H1 (cell line): ENCODE measurements around the gene UNC93A. TPM values are rescaled to one million over a fixed set of nuclear protein-coding genes. Genes with fewer than 3 reads are reported as not detected.

ENCODE experiments used
- CTCF ChIA-PET: fragments of 300-600 bp; sonication (Branson Sonifier 250); formaldehyde crosslinking; loops from one replicate; lab custom pipeline; 2021; ENCODE audit not compliant: partially characterized antibody; lab: Charles Lee
- POLR2A ChIA-PET: fragments of 300-600 bp; sonication (Branson Sonifier 250); formaldehyde crosslinking; loops from one replicate; lab custom pipeline; 2021; ENCODE audit warnings: inconsistent platforms; ENCODE audit not compliant: partially characterized antibody; lab: Charles Lee
- DNase-seq, 2 experiments: peaks; one replicate each; pipeline versions ENCODE4 v3.0.0 to v3.0.0-alpha.2; 2010 to 2022; ENCODE audit warnings: low spot score in 2 of 2, low read depth in 1 of 2, mixed read lengths in 1 of 2
- FAIRE-seq: peaks from 2 replicates; lab custom pipeline; 2011; peaks lifted over from hg19 to GRCh38; lab: Jason Lieb, UNC
- H2AFZ ChIP-seq: 2 replicates; pipeline ENCODE4 v1.8.1; 2012; ENCODE audit warnings: low read length, inconsistent platforms
- H2AK5ac ChIP-seq: 2 replicates; pipeline ENCODE4 v1.6.1; 2013; ENCODE audit warnings: low read depth, low read length
- H2BK120ac ChIP-seq: replicated peaks from 2 replicates; pipeline ENCODE3; 2013; ENCODE audit warnings: low read depth, low read length, inconsistent platforms
- H2BK12ac ChIP-seq: 2 replicates; pipeline ENCODE4 v1.6.1; 2013; ENCODE audit warnings: low read depth, low read length
- H2BK15ac ChIP-seq: 2 replicates; pipeline ENCODE4 v1.6.1; 2013; ENCODE audit warnings: low read length
- H2BK20ac ChIP-seq: 2 replicates; pipeline ENCODE4 v1.6.1; 2013; ENCODE audit warnings: low read length
- H2BK5ac ChIP-seq: 2 replicates; pipeline ENCODE4 v1.6.1; 2013; ENCODE audit warnings: low read depth, low read length
- H3K14ac ChIP-seq: 2 replicates; pipeline ENCODE4 v1.6.1; 2013; ENCODE audit warnings: inconsistent platforms; ENCODE audit not compliant: insufficient read length
- H3K18ac ChIP-seq: 2 replicates; pipeline ENCODE4 v1.6.1; 2013; ENCODE audit warnings: low read length; ENCODE audit errors: extremely low read depth
- H3K23ac ChIP-seq: 2 replicates; pipeline ENCODE4 v1.6.1; 2013; ENCODE audit warnings: inconsistent platforms; ENCODE audit not compliant: insufficient read length
- H3K23me2 ChIP-seq: 2 replicates; pipeline ENCODE4 v1.6.1; 2013; ENCODE audit warnings: low read depth, low read length
- H3K27ac ChIP-seq: 2 replicates; pipeline ENCODE4 v1.6.1; 2011; ENCODE audit warnings: low read depth, low read length, inconsistent platforms
- H3K27me3 ChIP-seq, 4 experiments: replicated peaks in 1 of 4; 1 replicate in 1 of 4; 2 replicates in 3 of 4; pipeline versions ENCODE4 v1.6.1 to v1.8.1; 2011 to 2013; ENCODE audit warnings: low read length in 3 of 4, mild to moderate bottlenecking in 3 of 4, inconsistent platforms in 2 of 4, mixed read lengths in 2 of 4, moderate library complexity in 1 of 4; ENCODE audit not compliant: control insufficient read depth in 3 of 4, insufficient read depth in 3 of 4; ENCODE audit errors: extremely low read depth in 1 of 4
- H3K36me3 ChIP-seq, 4 experiments: 2 replicates each; pipeline versions ENCODE4 v1.6.1 to v1.8.1; 2011 to 2013; ENCODE audit warnings: mild to moderate bottlenecking in 4 of 4, low read length in 3 of 4, moderate library complexity in 2 of 4, control low read depth in 1 of 4, inconsistent platforms in 1 of 4; ENCODE audit not compliant: insufficient read depth in 4 of 4, control insufficient read depth in 2 of 4
- H3K4ac ChIP-seq: replicated peaks from 2 replicates; pipeline ENCODE3; 2013; ENCODE audit warnings: low read length, low read depth, mixed read lengths, inconsistent platforms; ENCODE audit not compliant: insufficient read length
- H3K4me1 ChIP-seq, 4 experiments: replicated peaks in 1 of 4; 1 replicate in 1 of 4; 2 replicates in 3 of 4; pipeline versions ENCODE4 v1.6.1 to v1.8.1; 2011 to 2013; ENCODE audit warnings: low read length in 3 of 4, inconsistent platforms in 2 of 4, mixed read lengths in 1 of 4; ENCODE audit not compliant: insufficient read depth in 4 of 4, control insufficient read depth in 3 of 4
- H3K4me2 ChIP-seq, 2 experiments: 2 replicates each; pipeline versions ENCODE4 v1.6.1 to v1.8.1; 2011 to 2013; ENCODE audit warnings: low read depth in 2 of 2, low read length in 2 of 2, control low read depth in 1 of 2, inconsistent platforms in 1 of 2, mild to moderate bottlenecking in 1 of 2; ENCODE audit not compliant: insufficient read depth in 1 of 2
- H3K4me3 ChIP-seq, 4 experiments: fragments of 200-600, 300-600 bp in 1 of 4; sonication (generic), shearing (Covaris generic), sonication (Bioruptor Twin) in 1 of 4; 2 replicates each; pipeline versions ENCODE4 v1.5.1 to v1.8.1; 2011 to 2016; ENCODE audit warnings: low read length in 4 of 4, low read depth in 3 of 4, control low read depth in 2 of 4, inconsistent platforms in 2 of 4, mild to moderate bottlenecking in 2 of 4, mixed read lengths in 1 of 4, moderate library complexity in 1 of 4; ENCODE audit not compliant: insufficient read depth in 2 of 4; ENCODE audit errors: extremely low read depth in 1 of 4
- H3K56ac ChIP-seq: replicated peaks from 2 replicates; pipeline ENCODE3; 2013; ENCODE audit warnings: low read depth, mild to moderate bottlenecking, mixed read lengths, low read length, inconsistent platforms; ENCODE audit not compliant: insufficient read length
- H3K79me1 ChIP-seq: 2 replicates; pipeline ENCODE4 v1.6.1; 2013; ENCODE audit warnings: low read depth, low read length, control low read depth
- H3K79me2 ChIP-seq, 2 experiments: 2 replicates each; pipeline versions ENCODE4 v1.6.1 to v1.8.1; 2012 to 2013; ENCODE audit warnings: low read length in 2 of 2, mild to moderate bottlenecking in 2 of 2, inconsistent platforms in 1 of 2; ENCODE audit not compliant: insufficient read depth in 2 of 2, control insufficient read depth in 1 of 2
- H3K9ac ChIP-seq, 4 experiments: replicated peaks in 1 of 4; 1 replicate in 1 of 4; 2 replicates in 3 of 4; pipeline versions ENCODE4 v1.6.1 to v1.8.1; 2011 to 2013; ENCODE audit warnings: low read depth in 3 of 4, low read length in 3 of 4, control low read depth in 2 of 4, mild to moderate bottlenecking in 2 of 4, moderate library complexity in 2 of 4, inconsistent platforms in 1 of 4; ENCODE audit errors: extremely low read depth in 1 of 4
- H3K9me3 ChIP-seq, 2 experiments: 2 replicates each; pipeline versions ENCODE4 v1.6.1 to v1.8.1; 2012 to 2013; ENCODE audit warnings: mild to moderate bottlenecking in 2 of 2, moderate library complexity in 2 of 2, control low read depth in 1 of 2, inconsistent platforms in 1 of 2, low read depth in 1 of 2, low read length in 1 of 2, mixed read lengths in 1 of 2; ENCODE audit not compliant: insufficient read depth in 2 of 2
- H4K20me1 ChIP-seq, 2 experiments: replicated peaks in 1 of 2; 2 replicates each; pipeline versions ENCODE3 to v1.8.1; 2011 to 2013; ENCODE audit warnings: inconsistent platforms in 2 of 2, low read length in 2 of 2, mild to moderate bottlenecking in 1 of 2; ENCODE audit not compliant: insufficient read depth in 2 of 2, control insufficient read depth in 1 of 2
- H4K5ac ChIP-seq: 2 replicates; pipeline ENCODE4 v1.6.1; 2013; ENCODE audit warnings: low read length, low read depth, mixed read lengths, inconsistent platforms; ENCODE audit not compliant: insufficient read length
- H4K8ac ChIP-seq: 2 replicates; pipeline ENCODE4 v1.8.0; 2013; ENCODE audit warnings: mild to moderate bottlenecking, moderate library complexity, low read length, inconsistent platforms; ENCODE audit not compliant: insufficient read depth; ENCODE audit errors: extremely low read depth
- H4K91ac ChIP-seq: replicated peaks from 2 replicates; pipeline ENCODE3; 2013; ENCODE audit warnings: low read length, mixed read lengths, inconsistent platforms; ENCODE audit not compliant: insufficient read length
- RAD21 ChIP-seq, 2 experiments: IDR thresholded peaks in 1 of 2; conservative IDR thresholded peaks in 1 of 2; 2 replicates each; pipeline ENCODE4 v1.6.1; 2011; ENCODE audit warnings: low read depth in 2 of 2, low read length in 2 of 2, improper control_type of control experiment in 1 of 2, inconsistent platforms in 1 of 2, mild to moderate bottlenecking in 1 of 2, moderate library complexity in 1 of 2
- SIX5 ChIP-seq: IDR thresholded peaks from 2 replicates; pipeline ENCODE4 v1.6.1; 2011; ENCODE audit warnings: mild to moderate bottlenecking, low read depth, low read length
- WGBS, 2 experiments: shearing (Covaris generic) in 1 of 2; methylation state at CpG; one replicate each; pipeline versions ENCODE4 v1.1.6 to v1.1.7; 2013 to 2015; ENCODE audit warnings: low lambda C conversion rate in 2 of 2, mixed read lengths in 2 of 2, inconsistent platforms in 1 of 2, low coverage in 1 of 2, missing lambda C conversion rate in 1 of 2; ENCODE audit not compliant: insufficient replicate concordance in 2 of 2, insufficient coverage in 1 of 2, insufficient read length in 1 of 2; ENCODE audit errors: extremely low coverage in 1 of 2, missing lambda C conversion rate in 1 of 2; 5-methylcytosine and 5-hydroxymethylcytosine counted together
- polyA plus RNA-seq, 7 experiments: library from polyadenylated mRNA; depleted of rRNA in 3 of 7; stranded (reverse) in 5 of 7; unstranded in 2 of 7; fragments of >200 nt in 5 of 7; fragments of 200-250 nt in 2 of 7; gene quantifications; 1 replicate in 5 of 7; 2 replicates in 1 of 7; 4 replicates in 1 of 7; pipeline versions ENCODE4 v1.2.1 to v1.2.3, GENCODE V29; 2011 to 2013; ENCODE audit warnings: missing spikeins in 2 of 7, mixed read lengths in 2 of 7
- total RNA-seq: library from RNA; stranded (reverse); fragmentation: NEBNext Ultra II Directional; extraction: Animal tissue kit (Norgen Biotek cat#: 25700); gene quantifications from 2 replicates; pipeline ENCODE4 v1.2.1, GENCODE V29; 2021
- TF ChIP-seq, protein P1 (sequence below), 3 experiments: IDR thresholded peaks; 1 replicate in 2 of 3; 2 replicates in 1 of 3; pipeline versions ENCODE4 v1.5.1 to v1.6.1; 2011; ENCODE audit warnings: low read length in 3 of 3, mild to moderate bottlenecking in 3 of 3, inconsistent platforms in 2 of 3, low read depth in 1 of 3, moderate library complexity in 1 of 3; ENCODE audit not compliant: insufficient read depth in 1 of 3; ENCODE audit errors: control extremely low read depth in 1 of 3

Gene UNC93A
- total and polyA plus RNA-seq, 2 of the 8 experiments (the other 6 are each of a cell fraction or from before 2014, with no cell fraction given), result 0.39 TPM; not detected in 1

DNA sequence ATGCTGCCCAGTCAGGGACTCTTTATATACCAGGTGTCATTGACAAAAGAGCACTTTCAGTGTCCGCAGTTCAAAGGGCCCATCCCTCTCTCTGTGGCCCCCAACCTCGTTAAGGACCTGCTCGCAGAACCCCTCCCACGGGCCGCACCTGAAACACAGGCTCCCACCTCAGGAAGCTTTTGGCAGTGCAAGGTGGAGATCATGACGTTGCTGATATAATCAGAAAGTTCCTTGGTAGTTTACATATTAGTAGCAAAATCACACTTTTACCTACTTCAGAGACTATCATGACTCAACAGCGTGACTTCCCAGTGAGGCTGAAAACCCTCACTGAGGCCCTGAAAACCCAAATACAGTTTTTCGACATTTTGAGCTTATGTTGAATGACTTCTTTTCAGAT is 37.9 kb downstream of the UNC93A start:
- Histone ChIP-seq H2BK5ac (no peak overlapping the region), H2AFZ (no peak overlapping the region), H3K56ac (no peak overlapping the region), H3K23ac (no peak overlapping the region), H3K79me1 (no peaks in the 10 kb centered on the region), H3K4me3 (no peak overlapping the region), H2BK20ac (no peak overlapping the region), H4K91ac (no peak overlapping the region), H3K27me3 (no peaks in the 10 kb centered on the region), H3K23me2 (no peaks in the 10 kb centered on the region), H3K18ac (no peak overlapping the region), H3K36me3 (no peaks in the 10 kb centered on the region), H4K5ac (no peak overlapping the region), H3K4me2 (no peak overlapping the region), H4K8ac (no peak overlapping the region; the same call in 1 of the 2 replicates), H3K79me2 (no peaks in the 10 kb centered on the region), H2BK15ac (no peak overlapping the region), H3K9ac (no peak overlapping the region), H3K4me1 (no peaks in the 10 kb centered on the region; a peak in 1 of 7 replicates), H3K14ac (no peak overlapping the region), H2BK120ac (no peak overlapping the region), H3K4ac (no peak overlapping the region), H3K27ac (no peak overlapping the region), H4K20me1 (no peaks in the 10 kb centered on the region), H2AK5ac (no peak overlapping the region), H3K9me3 (peaks cover 0 to 3% of the 10 kb centered on the region in 2 experiments; a peak in 1 of 4 replicates), H2BK12ac (no peak overlapping the region)
- 78% methylated on average over 8 of the region's 8 CpGs; no CpG with 5 or more reads in 1 of the 2 experiments for WGBS, 2 experiments
- TF ChIP-seq, protein P1, sequence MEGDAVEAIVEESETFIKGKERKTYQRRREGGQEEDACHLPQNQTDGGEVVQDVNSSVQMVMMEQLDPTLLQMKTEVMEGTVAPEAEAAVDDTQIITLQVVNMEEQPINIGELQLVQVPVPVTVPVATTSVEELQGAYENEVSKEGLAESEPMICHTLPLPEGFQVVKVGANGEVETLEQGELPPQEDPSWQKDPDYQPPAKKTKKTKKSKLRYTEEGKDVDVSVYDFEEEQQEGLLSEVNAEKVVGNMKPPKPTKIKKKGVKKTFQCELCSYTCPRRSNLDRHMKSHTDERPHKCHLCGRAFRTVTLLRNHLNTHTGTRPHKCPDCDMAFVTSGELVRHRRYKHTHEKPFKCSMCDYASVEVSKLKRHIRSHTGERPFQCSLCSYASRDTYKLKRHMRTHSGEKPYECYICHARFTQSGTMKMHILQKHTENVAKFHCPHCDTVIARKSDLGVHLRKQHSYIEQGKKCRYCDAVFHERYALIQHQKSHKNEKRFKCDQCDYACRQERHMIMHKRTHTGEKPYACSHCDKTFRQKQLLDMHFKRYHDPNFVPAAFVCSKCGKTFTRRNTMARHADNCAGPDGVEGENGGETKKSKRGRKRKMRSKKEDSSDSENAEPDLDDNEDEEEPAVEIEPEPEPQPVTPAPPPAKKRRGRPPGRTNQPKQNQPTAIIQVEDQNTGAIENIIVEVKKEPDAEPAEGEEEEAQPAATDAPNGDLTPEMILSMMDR (IDR thresholded peaks at IDR 0.05; ENCODE audit: control extremely low read depth in 1 of 3, insufficient read depth in 1 of 3, low read depth in 1 of 3, low read length in 3 of 3), result peak; percentile 25 to 37 (median 35); a peak in 3 of 4 replicates
- TF ChIP-seq SIX5, result no peak
- peak; percentile 28 to 43 for TF ChIP-seq RAD21 (IDR thresholded peaks at IDR 0.05 in 1 of 2, conservative IDR thresholded peaks at IDR 0.05 in 1 of 2; ENCODE audit: low read depth in 2 of 2, low read length in 2 of 2)
- ChIA-PET POLR2A (no interaction called here), CTCF (interaction anchor here (0.9 to 3.7 kb wide), 12 partner anchors 12 to 115 kb away, joined by 3 to 17 read pairs (median 4); no protein-coding TSS in a partner anchor)
- FAIRE-seq (no peak), DNase-seq (no peak)
